ENCODE measurements around the gene ITGA4.

GRCh38 chr2:181554061-181554830, 97.1 kb downstream of the ITGA4 start:
- TF ChIP-seq, protein P1, sequence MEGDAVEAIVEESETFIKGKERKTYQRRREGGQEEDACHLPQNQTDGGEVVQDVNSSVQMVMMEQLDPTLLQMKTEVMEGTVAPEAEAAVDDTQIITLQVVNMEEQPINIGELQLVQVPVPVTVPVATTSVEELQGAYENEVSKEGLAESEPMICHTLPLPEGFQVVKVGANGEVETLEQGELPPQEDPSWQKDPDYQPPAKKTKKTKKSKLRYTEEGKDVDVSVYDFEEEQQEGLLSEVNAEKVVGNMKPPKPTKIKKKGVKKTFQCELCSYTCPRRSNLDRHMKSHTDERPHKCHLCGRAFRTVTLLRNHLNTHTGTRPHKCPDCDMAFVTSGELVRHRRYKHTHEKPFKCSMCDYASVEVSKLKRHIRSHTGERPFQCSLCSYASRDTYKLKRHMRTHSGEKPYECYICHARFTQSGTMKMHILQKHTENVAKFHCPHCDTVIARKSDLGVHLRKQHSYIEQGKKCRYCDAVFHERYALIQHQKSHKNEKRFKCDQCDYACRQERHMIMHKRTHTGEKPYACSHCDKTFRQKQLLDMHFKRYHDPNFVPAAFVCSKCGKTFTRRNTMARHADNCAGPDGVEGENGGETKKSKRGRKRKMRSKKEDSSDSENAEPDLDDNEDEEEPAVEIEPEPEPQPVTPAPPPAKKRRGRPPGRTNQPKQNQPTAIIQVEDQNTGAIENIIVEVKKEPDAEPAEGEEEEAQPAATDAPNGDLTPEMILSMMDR (conservative IDR thresholded peaks at IDR 0.05; ENCODE audit: low read depth, low read length): no peak
- no peak for TF ChIP-seq EZH2 (IDR thresholded peaks at IDR 0.05; ENCODE audit: borderline replicate concordance, low read depth, low read length, poor library complexity, severe bottlenecking)

All from A673 (cell line).